HepG2 (cell line): ENCODE data around the gene EMILIN1. TPM values are rescaled to one million over a fixed set of nuclear protein-coding genes. Genes with fewer than 3 reads are reported as not detected.

Experiments used
- FOSL2 ChIP-seq: sonication (generic); formaldehyde crosslinking; IDR thresholded peaks from 2 replicates; pipeline ENCODE4 v1.4.0; 2020; ENCODE audit warnings: missing genetic modification reagents
- HDAC6 ChIP-seq: fragments of 200-600 bp; sonication (generic); IDR thresholded peaks from 2 replicates; pipeline ENCODE4 v1.7.0; 2017; ENCODE audit warnings: mild to moderate bottlenecking, antibody characterized with exemption, low read length, low read depth
- HNRNPH1 ChIP-seq: fragments of 200-400 bp; formaldehyde crosslinking; optimal IDR thresholded peaks from 2 replicates; pipeline ENCODE3; 2017; ENCODE audit warnings: mild to moderate bottlenecking, low read depth, low read length
- KDM6A ChIP-seq: IDR thresholded peaks from 2 replicates; pipeline ENCODE4 v1.6.1; 2016; ENCODE audit warnings: low read depth
- KLF13 ChIP-seq: sonication (generic); formaldehyde crosslinking; IDR thresholded peaks from 2 replicates; pipeline ENCODE4 v1.4.0; 2020; ENCODE audit warnings: mild to moderate bottlenecking, missing genetic modification reagents
- KLF15 ChIP-seq: sonication (generic); formaldehyde crosslinking; IDR thresholded peaks from 2 replicates; pipeline ENCODE4 v1.8.1; 2023; ENCODE audit warnings: borderline replicate concordance, mild to moderate bottlenecking, inconsistent platforms, missing genetic modification reagents, mixed read lengths
- MED8 ChIP-seq: sonication (generic); formaldehyde crosslinking; IDR thresholded peaks from 2 replicates; pipeline ENCODE4 v1.8.1; 2023; ENCODE audit warnings: mild to moderate bottlenecking, missing genetic modification reagents; ENCODE audit not compliant: insufficient replicate concordance
- NFKB2 ChIP-seq: sonication (generic); formaldehyde crosslinking; IDR thresholded peaks from 2 replicates; pipeline ENCODE4 v1.4.0; 2020; ENCODE audit warnings: missing genetic modification reagents, borderline replicate concordance
- SMAD9 ChIP-seq: sonication (generic); formaldehyde crosslinking; IDR thresholded peaks from 2 replicates; pipeline ENCODE4 v1.5.1; 2020; ENCODE audit warnings: mild to moderate bottlenecking, missing genetic modification reagents
- TGIF2 ChIP-seq: IDR thresholded peaks from 2 replicates; pipeline ENCODE4 v1.6.1; 2016; ENCODE audit warnings: control low read depth, missing compliant biosample characterization
- ZFP41 ChIP-seq: sonication (generic); formaldehyde crosslinking; IDR thresholded peaks from 2 replicates; pipeline ENCODE4 v1.4.0; 2020; ENCODE audit warnings: mild to moderate bottlenecking, missing genetic modification reagents, borderline replicate concordance
- ZNF275 ChIP-seq: sonication (generic); formaldehyde crosslinking; IDR thresholded peaks from 2 replicates; pipeline ENCODE4 v1.8.0; 2022; ENCODE audit warnings: missing genetic modification reagents, mild to moderate bottlenecking, inconsistent platforms, borderline replicate concordance
- ZNF562 ChIP-seq: sonication (generic); formaldehyde crosslinking; IDR thresholded peaks from 2 replicates; pipeline ENCODE4 v1.8.0; 2022; ENCODE audit warnings: missing genetic modification reagents, borderline replicate concordance
- ZNF564 ChIP-seq: sonication (generic); formaldehyde crosslinking; IDR thresholded peaks from 2 replicates; pipeline ENCODE4 v1.8.1; 2023; ENCODE audit warnings: mild to moderate bottlenecking, missing genetic modification reagents
- ZNF567 ChIP-seq: sonication (generic); formaldehyde crosslinking; IDR thresholded peaks from 2 replicates; pipeline ENCODE4 v1.8.1; 2023; ENCODE audit warnings: mild to moderate bottlenecking, missing genetic modification reagents, borderline replicate concordance
- ZNF775 ChIP-seq: sonication (generic); formaldehyde crosslinking; IDR thresholded peaks from 2 replicates; pipeline ENCODE4 v1.4.0; 2020; ENCODE audit warnings: missing genetic modification reagents, mild to moderate bottlenecking, moderate library complexity, borderline replicate concordance
- ZNF879 ChIP-seq: sonication (generic); formaldehyde crosslinking; IDR thresholded peaks from 2 replicates; pipeline ENCODE4 v1.8.1; 2023; ENCODE audit warnings: missing genetic modification reagents
- polyA plus RNA-seq, 8 experiments: library from polyadenylated mRNA; depleted of rRNA in 3 of 8; stranded (reverse) in 7 of 8; unstranded in 1 of 8; fragments of >200 nt; fragmentation: Illumina TruSeq in 4 of 8; extraction: Trizol in 4 of 8; gene quantifications; 2 replicates each; pipeline versions ENCODE4 v1.2.1 to v1.2.3, GENCODE V29; 2011 to 2016; ENCODE audit warnings: low read depth in 4 of 8, missing spikeins in 1 of 8, mixed read lengths in 1 of 8; ENCODE audit not compliant: insufficient read depth in 1 of 8
- total RNA-seq, 5 experiments: library from RNA; depleted of rRNA; stranded (reverse); fragments of >200 nt; fragmentation: Illumina TruSeq; extraction: Trizol; gene quantifications; 2 replicates each; pipeline ENCODE4 v1.2.3, GENCODE V29; 2016; ENCODE audit warnings: low read depth in 1 of 5
- TF ChIP-seq, protein P1 (sequence below): sonication (generic); formaldehyde crosslinking; IDR thresholded peaks from 2 replicates; pipeline ENCODE4 v1.8.1; 2023; ENCODE audit warnings: mild to moderate bottlenecking, inconsistent platforms, moderate library complexity, missing genetic modification reagents, borderline replicate concordance
- TF ChIP-seq, protein P2 (sequence below): sonication (generic); formaldehyde crosslinking; IDR thresholded peaks from 2 replicates; pipeline ENCODE4 v1.4.0; 2020; ENCODE audit warnings: mild to moderate bottlenecking, low read depth, missing genetic modification reagents
- TF ChIP-seq, protein P3 (sequence below): IDR thresholded peaks from 2 replicates; pipeline ENCODE4 v1.6.1; 2016; ENCODE audit warnings: low read depth

EMILIN1 gene
- total and polyA plus RNA-seq, 2 of the 13 experiments (the other 11 are each of a cell fraction or from before 2014, with no cell fraction given), result 8.1 to 9.7 TPM

DNA sequence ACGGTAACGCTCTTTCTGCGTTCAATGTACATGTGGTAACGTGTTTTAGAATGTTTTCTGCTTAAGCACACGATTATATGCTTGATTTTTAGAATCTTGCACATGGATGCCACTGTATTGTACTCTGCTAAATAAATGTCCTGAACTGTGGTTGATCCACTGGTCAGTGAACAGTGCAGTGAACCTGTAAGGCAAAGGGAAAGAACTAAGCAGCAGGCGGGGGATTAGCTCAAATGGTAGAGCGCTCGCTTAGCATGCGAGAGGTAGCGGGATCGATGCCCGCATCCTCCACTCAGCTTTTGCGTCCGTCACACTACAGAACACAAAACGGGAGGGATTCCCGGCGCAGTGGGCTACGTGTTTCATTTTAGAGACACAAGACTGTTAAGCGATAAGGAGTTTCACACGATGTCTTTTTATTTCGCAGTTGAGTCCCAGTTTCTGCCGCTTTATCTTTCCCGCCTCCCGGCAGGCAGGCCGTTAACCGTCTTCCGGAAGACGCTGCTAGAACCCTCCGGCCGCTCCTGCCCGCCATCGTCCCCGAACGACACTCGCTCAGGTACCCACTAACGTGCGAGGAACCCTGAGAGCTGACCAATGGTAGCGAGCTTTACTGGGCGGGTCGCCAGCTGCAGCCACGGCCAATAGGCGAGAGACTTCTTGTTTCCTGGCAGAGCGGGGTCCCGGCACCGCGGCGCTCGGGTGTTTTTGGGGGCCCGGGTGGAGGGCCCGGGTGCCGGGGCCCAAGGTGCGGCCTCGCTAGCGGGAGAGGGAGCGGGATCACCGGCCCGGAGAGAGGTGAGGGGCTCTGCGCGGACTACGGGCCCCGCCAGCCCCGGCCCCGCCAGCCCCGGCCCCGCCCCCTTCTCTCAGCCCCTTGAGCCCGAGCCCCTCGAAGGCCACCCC lies 27.2 kb upstream of the EMILIN1 start, which contains the start of gene AGBL5 (continued):
- TF ChIP-seq KLF13 (no peak; the same call in 1 of the 2 replicates), ZNF567 (CRISPR knock-in tag) (peak; percentile 84; the same call in 1 of the 2 replicates), ZFP41 (CRISPR knock-in tag) (0 out of 2 replicates have a peak, but pooled peaks have one; percentile 86), ZNF775 (peak; percentile 70; the same call in 1 of the 2 replicates), HNRNPH1 (peak; percentile 63), SMAD9 (CRISPR knock-in tag) (peak; percentile 91; the same call in 1 of the 2 replicates), TGIF2 (CRISPR knock-in tag) (peak; percentile 63; the same call in 1 of the 2 replicates), ZNF562 (CRISPR knock-in tag) (peak; percentile 18), ZNF879 (peak; percentile 84; the same call in 1 of the 2 replicates), ZNF275 (peak; percentile 86), KLF15 (CRISPR knock-in tag) (peak; percentile 82; the same call in 1 of the 2 replicates), NFKB2 (CRISPR knock-in tag) (peak; percentile 100), KDM6A (CRISPR knock-in tag) (0 out of 2 replicates have a peak, but pooled peaks have one; percentile 28), HDAC6 (no peak), ZNF564 (peak; percentile 88), MED8 (CRISPR knock-in tag) (no peak), FOSL2 (CRISPR knock-in tag) (peak; percentile 2; the same call in 1 of the 2 replicates)
- TF ChIP-seq, protein P1, sequence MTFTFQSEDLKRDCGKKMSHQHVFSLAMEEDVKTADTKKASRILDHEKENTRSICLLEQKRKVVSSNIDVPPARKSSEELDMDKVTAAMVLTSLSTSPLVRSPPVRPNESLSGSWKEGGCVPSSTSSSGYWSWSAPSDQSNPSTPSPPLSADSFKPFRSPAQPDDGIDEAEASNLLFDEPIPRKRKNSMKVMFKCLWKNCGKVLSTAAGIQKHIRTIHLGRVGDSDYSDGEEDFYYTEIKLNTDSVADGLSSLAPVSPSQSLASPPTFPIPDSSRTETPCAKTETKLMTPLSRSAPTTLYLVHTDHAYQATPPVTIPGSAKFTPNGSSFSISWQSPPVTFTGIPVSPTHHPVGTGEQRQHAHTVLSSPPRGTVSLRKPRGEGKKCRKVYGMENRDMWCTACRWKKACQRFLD (CRISPR knock-in tag), result peak; percentile 88; the same call in 1 of the 2 replicates
- TF ChIP-seq, protein P2, sequence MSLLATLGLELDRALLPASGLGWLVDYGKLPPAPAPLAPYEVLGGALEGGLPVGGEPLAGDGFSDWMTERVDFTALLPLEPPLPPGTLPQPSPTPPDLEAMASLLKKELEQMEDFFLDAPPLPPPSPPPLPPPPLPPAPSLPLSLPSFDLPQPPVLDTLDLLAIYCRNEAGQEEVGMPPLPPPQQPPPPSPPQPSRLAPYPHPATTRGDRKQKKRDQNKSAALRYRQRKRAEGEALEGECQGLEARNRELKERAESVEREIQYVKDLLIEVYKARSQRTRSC, result peak; percentile 51; the same call in 1 of the 2 replicates
- TF ChIP-seq, protein P3, sequence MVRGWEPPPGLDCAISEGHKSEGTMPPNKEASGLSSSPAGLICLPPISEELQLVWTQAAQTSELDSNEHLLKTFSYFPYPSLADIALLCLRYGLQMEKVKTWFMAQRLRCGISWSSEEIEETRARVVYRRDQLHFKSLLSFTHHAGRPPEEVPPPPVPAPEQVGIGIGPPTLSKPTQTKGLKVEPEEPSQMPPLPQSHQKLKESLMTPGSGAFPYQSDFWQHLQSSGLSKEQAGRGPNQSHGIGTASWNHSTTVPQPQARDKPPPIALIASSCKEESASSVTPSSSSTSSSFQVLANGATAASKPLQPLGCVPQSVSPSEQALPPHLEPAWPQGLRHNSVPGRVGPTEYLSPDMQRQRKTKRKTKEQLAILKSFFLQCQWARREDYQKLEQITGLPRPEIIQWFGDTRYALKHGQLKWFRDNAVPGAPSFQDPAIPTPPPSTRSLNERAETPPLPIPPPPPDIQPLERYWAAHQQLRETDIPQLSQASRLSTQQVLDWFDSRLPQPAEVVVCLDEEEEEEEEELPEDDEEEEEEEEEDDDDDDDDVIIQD (CRISPR knock-in tag), result 0 out of 2 replicates have a peak, but pooled peaks have one; percentile 79
